Hypothalamus (tissue), 51 donors: ENCODE measurements around the gene GPR142.
A peak's percentile ranks its signal among the peaks of the same experiment; 100 is the strongest.

ENCODE experiments used
- DNase-seq, 51 donors: peaks; one replicate each; lab custom pipeline; 2025; lab: John Stamatoyannopoulos, UW

Gene GPR142

GRCh38 chr17:74367206-74367605 lies at the start of gene GPR142:
Gene GPR142, plus strand, starts transcription at chr17:74367506. Its CDS starts 2,035 bp downstream, at chr17:74369541.
- DNase-seq: no peak

DNA sequence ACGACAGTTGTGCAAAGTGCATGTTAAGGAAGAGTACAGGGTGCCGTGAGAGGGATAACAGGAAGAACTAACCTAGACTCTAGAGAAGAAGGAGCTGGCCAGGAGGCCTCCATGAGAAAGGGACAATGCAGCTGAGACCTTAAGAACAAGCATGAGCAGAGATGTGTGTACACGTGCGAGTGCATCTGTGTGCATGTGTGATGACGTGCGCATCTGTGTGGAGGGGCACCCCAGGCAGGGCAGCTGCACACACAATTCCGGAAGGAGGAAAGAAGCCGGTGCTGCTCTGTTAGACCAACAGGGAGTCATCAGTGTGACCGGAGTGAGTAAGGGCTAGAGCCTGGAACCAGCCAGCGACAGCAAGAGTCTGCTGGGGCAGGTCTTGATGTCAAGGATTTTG lies 48.9 kb upstream of the GPR142 start:
- no peak for DNase-seq

GRCh38 chr17:74324521-74324920 lies 42.8 kb upstream of the GPR142 start:
- no peak for DNase-seq

DNA sequence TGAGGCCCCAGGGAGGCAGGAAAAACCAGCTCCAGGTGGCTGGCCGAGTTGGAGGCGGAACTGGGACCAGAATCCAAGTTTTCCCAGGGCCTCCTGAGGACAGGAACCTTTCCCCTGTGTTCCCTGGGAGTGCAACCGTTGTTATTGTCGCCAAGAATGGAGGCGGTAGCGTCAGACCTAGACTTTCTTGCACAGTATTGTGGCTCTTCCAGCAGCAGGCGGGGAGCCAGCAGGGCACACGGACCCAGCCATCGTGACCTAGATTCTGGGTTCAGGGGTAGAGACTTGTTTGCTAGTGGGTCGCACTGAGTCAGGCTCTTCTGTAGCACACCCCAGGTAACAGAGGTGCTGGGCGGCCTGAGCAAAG lies 41.9 kb upstream of the GPR142 start:
- peak in 21 of 51 donors; percentile 6 to 66 (median 27) for DNase-seq

GRCh38 chr17:74325743-74326379 lies 41.4 kb upstream of the GPR142 start, which contains the start of gene KIF19:
Gene KIF19, plus strand, starts transcription at chr17:74326226. Its CDS starts 124 bp downstream, at chr17:74326350.
- DNase-seq: peak in 38 of 51 donors; percentile 10 to 73 (median 38)

DNA sequence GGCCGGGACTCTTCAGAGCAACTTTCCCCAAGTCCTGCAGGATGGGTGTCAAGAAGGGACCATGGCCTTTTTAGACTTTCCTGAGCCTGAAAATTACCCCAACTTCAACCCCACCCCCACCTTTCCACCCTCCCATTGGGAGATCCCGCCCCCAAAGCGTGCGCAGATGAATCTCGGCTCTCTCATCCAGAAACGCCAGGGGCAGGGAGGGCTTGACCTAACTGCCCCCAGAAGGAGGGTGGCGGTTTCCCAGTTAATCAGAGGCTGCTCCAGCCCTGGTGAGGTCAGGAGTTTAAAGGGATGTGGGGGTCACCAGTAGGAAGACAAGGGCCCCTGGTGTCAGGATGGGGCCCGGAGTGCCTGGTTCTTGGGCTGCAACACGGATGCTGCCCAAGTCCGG lies 40.8 kb upstream of the GPR142 start:
- DNase-seq: no peak

DNA sequence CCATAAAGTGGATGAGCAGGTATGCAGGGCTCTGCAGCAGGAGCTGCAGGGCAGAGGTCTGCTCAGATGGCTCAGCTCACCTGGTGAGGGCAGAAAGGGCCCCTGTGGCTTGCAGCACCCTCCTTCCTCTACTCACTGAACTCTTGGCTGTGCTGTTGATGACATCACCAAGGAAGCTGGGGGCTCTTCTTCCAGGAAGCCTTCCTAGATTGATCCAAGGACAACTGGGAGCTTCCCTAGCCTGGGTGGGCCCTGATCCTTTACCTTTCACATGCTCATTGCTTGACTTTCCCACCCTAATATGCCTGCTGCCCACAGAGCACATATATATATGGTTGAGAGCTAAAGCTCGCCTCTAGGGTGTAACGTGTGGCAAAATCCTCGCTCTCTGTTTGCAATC lies 38.8 kb upstream of the GPR142 start:
- no peak for DNase-seq

GRCh38 chr17:74329378-74329777 lies 37.9 kb upstream of the GPR142 start:
- no peak for DNase-seq

- DNase-seq: peak in 32 of 51 donors; percentile 13 to 87 (median 46)
These were observed 36.9 kb upstream of the GPR142 start for GRCh38 chr17:74330446-74330845.

- no peak for DNase-seq
These were observed 35.2 kb upstream of the GPR142 start for GRCh38 chr17:74332017-74332650.

- no peak for DNase-seq
These were observed 34.5 kb upstream of the GPR142 start for GRCh38 chr17:74332763-74333283.

- DNase-seq: no peak
These were observed 32.8 kb upstream of the GPR142 start for GRCh38 chr17:74334393-74335039.

GRCh38 chr17:74335529-74336062 lies 31.7 kb upstream of the GPR142 start:
- peak in 1 of 51 donors; percentile 21 for DNase-seq

DNA sequence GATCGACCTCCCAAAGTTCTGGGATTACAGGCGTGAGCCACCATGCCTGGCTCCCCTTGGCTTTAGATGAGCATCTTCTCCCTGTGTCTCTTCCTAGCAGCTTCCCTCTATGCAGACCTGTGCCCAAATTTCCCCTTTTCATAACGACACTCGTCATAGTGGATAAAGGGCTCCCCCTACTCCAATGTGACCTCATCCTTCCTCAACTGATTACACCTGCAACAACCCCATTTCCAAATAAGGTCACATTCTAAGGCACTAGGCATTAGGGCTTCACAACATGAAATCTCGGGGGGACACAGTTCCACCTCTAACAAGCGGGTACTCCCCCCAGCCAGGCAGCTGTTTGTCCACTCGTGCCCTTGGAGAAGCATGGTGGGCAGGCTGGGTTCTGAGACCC lies 31.0 kb upstream of the GPR142 start:
- peak in 1 of 51 donors; percentile 6 for DNase-seq

GRCh38 chr17:74337834-74338500 lies 29.3 kb upstream of the GPR142 start:
- peak in 41 of 51 donors; percentile 10 to 84 (median 62) for DNase-seq

GRCh38 chr17:74339537-74340195 lies 27.6 kb upstream of the GPR142 start:
- peak in 2 of 51 donors; percentile 23 to 36 for DNase-seq

GRCh38 chr17:74340470-74341023 lies 26.8 kb upstream of the GPR142 start:
- peak in 30 of 51 donors; percentile 6 to 76 (median 34) for DNase-seq

GRCh38 chr17:74342224-74342623 lies 25.1 kb upstream of the GPR142 start:
- no peak for DNase-seq

DNA sequence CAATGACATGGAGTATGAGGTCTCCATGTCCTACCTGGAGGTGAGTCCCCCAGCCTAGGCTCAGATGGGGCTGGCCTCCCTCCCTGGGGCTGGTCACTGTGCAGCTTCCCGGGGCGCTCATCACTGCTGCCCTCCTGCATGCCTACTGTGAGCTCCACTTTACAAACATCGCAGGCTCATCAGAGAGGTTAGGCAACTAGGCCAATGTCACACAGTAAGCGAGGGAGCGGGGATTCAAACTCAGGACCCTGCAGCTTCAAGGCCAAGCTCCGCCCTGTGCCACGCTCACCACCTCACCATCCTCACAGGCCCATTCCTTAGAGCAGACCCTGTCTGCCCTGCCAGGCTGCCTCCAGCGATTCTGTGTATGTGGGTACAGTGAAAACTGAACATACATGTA lies 24.2 kb upstream of the GPR142 start:
- no peak for DNase-seq
